Fibroblast of lung (primary cell): ENCODE results near the gene ARRB1. TPM values are rescaled to one million over a fixed set of nuclear protein-coding genes. Genes with fewer than 3 reads are reported as not detected.
A peak's percentile ranks its signal among the peaks of the same experiment; 100 is the strongest.

Experiments used
- DNase-seq, 2 donors: peaks; one replicate each; pipeline versions ENCODE4 v3.0.0 to v3.0.0-alpha.2; 2010; ENCODE audit warnings: low read depth in 2 of 2
- H2AFZ ChIP-seq: 2 replicates; pipeline ENCODE4 v1.5.1; 2012; ENCODE audit warnings: low read length, control low read depth, inconsistent platforms
- H3K27ac ChIP-seq: 2 replicates; pipeline ENCODE4 v1.5.1; 2011; ENCODE audit warnings: low read length, control low read depth; ENCODE audit not compliant: insufficient read depth
- H3K27me3 ChIP-seq: 2 replicates; pipeline ENCODE4 v1.5.1; 2011; ENCODE audit warnings: mild to moderate bottlenecking, low read length; ENCODE audit not compliant: control insufficient read depth, insufficient read depth
- H3K36me3 ChIP-seq: 2 replicates; pipeline ENCODE4 v1.5.1; 2011; ENCODE audit warnings: low read length; ENCODE audit not compliant: control insufficient read depth, insufficient read depth
- H3K4me1 ChIP-seq: 2 replicates; pipeline ENCODE4 v1.5.1; 2011; ENCODE audit warnings: low read length; ENCODE audit not compliant: control insufficient read depth, insufficient read depth; ENCODE audit errors: extremely low read depth
- H3K4me2 ChIP-seq: 2 replicates; pipeline ENCODE4 v1.5.1; 2011; ENCODE audit warnings: low read length, control low read depth; ENCODE audit not compliant: insufficient read depth; ENCODE audit errors: extremely low read depth
- H3K4me3 ChIP-seq, 4 experiments: fragments of 200-600 bp in 1 of 4; sonication (generic) in 1 of 4; replicated peaks in 1 of 4; 2 replicates each; pipeline ENCODE4 v1.5.1; 2011 to 2016; ENCODE audit warnings: low read length in 4 of 4, low read depth in 3 of 4, mild to moderate bottlenecking in 3 of 4, control low read depth in 2 of 4, inconsistent platforms in 1 of 4, mixed read lengths in 1 of 4; ENCODE audit not compliant: insufficient read depth in 1 of 4; ENCODE audit errors: control extremely low read depth in 1 of 4
- H3K79me2 ChIP-seq: 2 replicates; pipeline ENCODE4 v1.5.1; 2012; ENCODE audit warnings: mild to moderate bottlenecking, low read length, inconsistent platforms; ENCODE audit not compliant: control insufficient read depth, insufficient read depth
- H3K9ac ChIP-seq: 2 replicates; pipeline ENCODE4 v1.5.1; 2011; ENCODE audit warnings: mild to moderate bottlenecking, low read length, control low read depth; ENCODE audit not compliant: insufficient read depth
- H3K9me3 ChIP-seq: 2 replicates; pipeline ENCODE4 v1.5.1; 2012; ENCODE audit warnings: low read depth, low read length; ENCODE audit not compliant: control insufficient read depth, insufficient read depth
- H4K20me1 ChIP-seq: 2 replicates; pipeline ENCODE4 v1.5.1; 2011; ENCODE audit warnings: low read length; ENCODE audit not compliant: control insufficient read depth, insufficient read depth; ENCODE audit errors: extremely low read depth
- CTCF ChIP-seq, 2 donors: IDR thresholded peaks in 1 of 2; conservative IDR thresholded peaks in 1 of 2; 1 replicate in 1 of 2; 2 replicates in 1 of 2; pipeline ENCODE4 v1.5.1; 2011 to 2012; ENCODE audit warnings: low read length in 2 of 2, control low read depth in 1 of 2, inconsistent platforms in 1 of 2, low read depth in 1 of 2, mild to moderate bottlenecking in 1 of 2
- EZH2 ChIP-seq: IDR thresholded peaks from 2 replicates; pipeline ENCODE4 v1.5.1; 2012; ENCODE audit warnings: low read length, control low read depth, mild to moderate bottlenecking; ENCODE audit errors: missing control alignments
- polyA plus RNA-seq, 2 donors: library from polyadenylated mRNA; depleted of rRNA in 1 of 2; stranded (reverse) in 1 of 2; unstranded in 1 of 2; fragments of >200 nt; gene quantifications; 2 replicates each; pipeline ENCODE4 v1.2.1, GENCODE V29; 2011 to 2012; ENCODE audit warnings: missing spikeins in 1 of 2
- total RNA-seq: library from RNA; depleted of rRNA; stranded (reverse); fragments of >200 nt; gene quantifications from 2 replicates; pipeline ENCODE4 v1.2.1, GENCODE V29; 2014

Gene ARRB1
- total and polyA plus RNA-seq, 2 donors (not counting 1 experiment from before 2014, with no cell fraction given) = 4.3 to 18.9 TPM

GRCh38 chr11:75355051-75355450 is 3.6 kb upstream of the ARRB1 start:
- Histone ChIP-seq H4K20me1 (no peaks in the 10 kb centered on the region), H3K27me3 (peaks cover 4% of the 10 kb centered on the region), H3K36me3 (no peaks in the 10 kb centered on the region), H2AFZ (no peak overlapping the region), H3K4me1 (peaks cover 3% of the 10 kb centered on the region), H3K79me2 (no peaks in the 10 kb centered on the region), H3K9ac (no peak overlapping the region), H3K4me3 (no peak overlapping the region), H3K9me3 (no peaks in the 10 kb centered on the region), H3K4me2 (no peak overlapping the region), H3K27ac (no peak overlapping the region)
- TF ChIP-seq EZH2 (no peak), CTCF (conservative IDR thresholded peaks at IDR 0.05 in 1 of 2, IDR thresholded peaks at IDR 0.05 in 1 of 2; ENCODE audit: low read depth in 1 of 2, low read length in 2 of 2) (no peak)
- DNase-seq = no peak

GRCh38 chr11:75352588-75353206 is 1.2 kb upstream of the ARRB1 start:
- Histone ChIP-seq H3K4me2 (peak overlapping the region; percentile 83), H4K20me1 (no peaks in the 10 kb centered on the region), H3K9me3 (no peaks in the 10 kb centered on the region), H3K9ac (no peak overlapping the region), H3K27ac (no peak overlapping the region), H3K4me1 (peaks cover 13% of the 10 kb centered on the region), H2AFZ (peak overlapping the region; percentile 20), H3K79me2 (no peaks in the 10 kb centered on the region), H3K4me3 (peak overlapping the region in 2 of 4 experiments; percentile 55 to 65), H3K27me3 (peaks cover 4% of the 10 kb centered on the region), H3K36me3 (no peaks in the 10 kb centered on the region)
- no peak for DNase-seq
- TF ChIP-seq EZH2 = no peak
- TF ChIP-seq CTCF (conservative IDR thresholded peaks at IDR 0.05 in 1 of 2, IDR thresholded peaks at IDR 0.05 in 1 of 2; ENCODE audit: low read depth in 1 of 2, low read length in 2 of 2) = no peak

- Histone ChIP-seq H2AFZ (peak overlapping the region; percentile 20), H3K79me2 (no peaks in the 10 kb centered on the region), H3K36me3 (no peaks in the 10 kb centered on the region), H3K9ac (no peak overlapping the region), H3K9me3 (no peaks in the 10 kb centered on the region), H3K27me3 (peaks cover 4% of the 10 kb centered on the region), H3K4me3 (peak overlapping the region; percentile 28 to 65 (median 56)), H3K4me1 (peaks cover 19% of the 10 kb centered on the region), H4K20me1 (no peaks in the 10 kb centered on the region), H3K27ac (no peak overlapping the region), H3K4me2 (peak overlapping the region; percentile 83)
- DNase-seq = peak; percentile 61
- no peak for TF ChIP-seq EZH2
- TF ChIP-seq CTCF (conservative IDR thresholded peaks at IDR 0.05 in 1 of 2, IDR thresholded peaks at IDR 0.05 in 1 of 2; ENCODE audit: low read depth in 1 of 2, low read length in 2 of 2) = peak in 1 of 2 donors; percentile 13
Observed at GRCh38 chr11:75351791-75352587, 528 bp upstream of the ARRB1 start.
